ENCODE measurements around the gene GPX2. TPM values are rescaled to one million over a fixed set of nuclear protein-coding genes. Genes with fewer than 3 reads are reported as not detected.

The GPX2 gene
- total RNA-seq, 1 experiment from 2014 or later, result 0.15 TPM

DNA sequence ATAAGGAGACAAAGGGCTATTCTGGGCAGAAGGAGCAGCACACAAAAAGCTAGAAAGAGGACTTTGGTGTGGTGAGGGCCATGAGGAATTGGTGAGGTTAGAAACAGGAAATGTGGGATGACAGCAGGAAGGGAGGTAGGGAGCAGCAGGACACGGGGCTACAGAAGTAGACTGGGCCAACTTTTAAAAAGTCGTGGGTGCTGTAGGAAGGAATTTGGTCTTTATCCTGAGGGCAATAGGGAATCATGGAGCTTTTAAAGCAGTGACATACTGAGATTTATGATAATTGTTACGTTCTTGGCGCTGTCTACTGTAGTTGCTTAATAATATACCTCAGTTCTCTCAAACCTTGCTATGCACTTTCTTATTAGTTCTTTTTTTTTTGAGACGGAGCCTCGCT is 36.5 kb downstream of the GPX2 start:
- intact Hi-C loops (cut with micrococcal nuclease; ENCODE audit: unreplicated experiment), result no loop called here
- ATAC-seq (no peak), DNase-seq (ENCODE audit: low read depth, low spot score) (no peak)
- H3K36me3 ChIP-seq (ENCODE audit: control insufficient read depth, insufficient read depth, low read length), result no peaks in the 10 kb centered on the region
- no peak for TF ChIP-seq TCF7L2 (IDR thresholded peaks at IDR 0.05; ENCODE audit: low read depth, low read length)
- TF ChIP-seq POLR2AphosphoS5 (IDR thresholded peaks at IDR 0.05; ENCODE audit: low read depth, low read length), result no peak
- TF ChIP-seq, protein P1, sequence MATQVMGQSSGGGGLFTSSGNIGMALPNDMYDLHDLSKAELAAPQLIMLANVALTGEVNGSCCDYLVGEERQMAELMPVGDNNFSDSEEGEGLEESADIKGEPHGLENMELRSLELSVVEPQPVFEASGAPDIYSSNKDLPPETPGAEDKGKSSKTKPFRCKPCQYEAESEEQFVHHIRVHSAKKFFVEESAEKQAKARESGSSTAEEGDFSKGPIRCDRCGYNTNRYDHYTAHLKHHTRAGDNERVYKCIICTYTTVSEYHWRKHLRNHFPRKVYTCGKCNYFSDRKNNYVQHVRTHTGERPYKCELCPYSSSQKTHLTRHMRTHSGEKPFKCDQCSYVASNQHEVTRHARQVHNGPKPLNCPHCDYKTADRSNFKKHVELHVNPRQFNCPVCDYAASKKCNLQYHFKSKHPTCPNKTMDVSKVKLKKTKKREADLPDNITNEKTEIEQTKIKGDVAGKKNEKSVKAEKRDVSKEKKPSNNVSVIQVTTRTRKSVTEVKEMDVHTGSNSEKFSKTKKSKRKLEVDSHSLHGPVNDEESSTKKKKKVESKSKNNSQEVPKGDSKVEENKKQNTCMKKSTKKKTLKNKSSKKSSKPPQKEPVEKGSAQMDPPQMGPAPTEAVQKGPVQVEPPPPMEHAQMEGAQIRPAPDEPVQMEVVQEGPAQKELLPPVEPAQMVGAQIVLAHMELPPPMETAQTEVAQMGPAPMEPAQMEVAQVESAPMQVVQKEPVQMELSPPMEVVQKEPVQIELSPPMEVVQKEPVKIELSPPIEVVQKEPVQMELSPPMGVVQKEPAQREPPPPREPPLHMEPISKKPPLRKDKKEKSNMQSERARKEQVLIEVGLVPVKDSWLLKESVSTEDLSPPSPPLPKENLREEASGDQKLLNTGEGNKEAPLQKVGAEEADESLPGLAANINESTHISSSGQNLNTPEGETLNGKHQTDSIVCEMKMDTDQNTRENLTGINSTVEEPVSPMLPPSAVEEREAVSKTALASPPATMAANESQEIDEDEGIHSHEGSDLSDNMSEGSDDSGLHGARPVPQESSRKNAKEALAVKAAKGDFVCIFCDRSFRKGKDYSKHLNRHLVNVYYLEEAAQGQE (IDR thresholded peaks at IDR 0.05; ENCODE audit: insufficient read depth in 1 of 2, low read depth in 2 of 2, low read length in 1 of 2), result no peak
- TF ChIP-seq, protein P2, sequence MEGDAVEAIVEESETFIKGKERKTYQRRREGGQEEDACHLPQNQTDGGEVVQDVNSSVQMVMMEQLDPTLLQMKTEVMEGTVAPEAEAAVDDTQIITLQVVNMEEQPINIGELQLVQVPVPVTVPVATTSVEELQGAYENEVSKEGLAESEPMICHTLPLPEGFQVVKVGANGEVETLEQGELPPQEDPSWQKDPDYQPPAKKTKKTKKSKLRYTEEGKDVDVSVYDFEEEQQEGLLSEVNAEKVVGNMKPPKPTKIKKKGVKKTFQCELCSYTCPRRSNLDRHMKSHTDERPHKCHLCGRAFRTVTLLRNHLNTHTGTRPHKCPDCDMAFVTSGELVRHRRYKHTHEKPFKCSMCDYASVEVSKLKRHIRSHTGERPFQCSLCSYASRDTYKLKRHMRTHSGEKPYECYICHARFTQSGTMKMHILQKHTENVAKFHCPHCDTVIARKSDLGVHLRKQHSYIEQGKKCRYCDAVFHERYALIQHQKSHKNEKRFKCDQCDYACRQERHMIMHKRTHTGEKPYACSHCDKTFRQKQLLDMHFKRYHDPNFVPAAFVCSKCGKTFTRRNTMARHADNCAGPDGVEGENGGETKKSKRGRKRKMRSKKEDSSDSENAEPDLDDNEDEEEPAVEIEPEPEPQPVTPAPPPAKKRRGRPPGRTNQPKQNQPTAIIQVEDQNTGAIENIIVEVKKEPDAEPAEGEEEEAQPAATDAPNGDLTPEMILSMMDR (IDR thresholded peaks at IDR 0.05), result no peak
- no peak for TF ChIP-seq SIN3A (IDR thresholded peaks at IDR 0.05; ENCODE audit: borderline replicate concordance, insufficient read depth, low read depth, low read length)
- in situ Hi-C loops (cut with HindIII; ENCODE audit: low pct_unique_long_range_greater_than_20kb, low sequenced_read_pairs), result no loop called here
- no peak overlapping the region for H3K4me3 ChIP-seq (ENCODE audit: low read depth in 2 of 2, low read length in 2 of 2)
- no peak overlapping the region for H3K27ac ChIP-seq (ENCODE audit: low read length)
- ChIA-PET POLR2A (no interaction called here), CTCF (no interaction called here)
- no peaks in the 10 kb centered on the region for H3K4me1 ChIP-seq (ENCODE audit: control insufficient read depth, insufficient read depth, low read length)
- no TSS peak for BruUV-seq (replicated peaks)
- H3K9me3 ChIP-seq (ENCODE audit: control insufficient read depth, insufficient read depth, low read depth, low read length), result no peaks in the 10 kb centered on the region
- H3K27me3 ChIP-seq (ENCODE audit: control insufficient read depth, insufficient read depth, low read length), result no peaks in the 10 kb centered on the region

DNA sequence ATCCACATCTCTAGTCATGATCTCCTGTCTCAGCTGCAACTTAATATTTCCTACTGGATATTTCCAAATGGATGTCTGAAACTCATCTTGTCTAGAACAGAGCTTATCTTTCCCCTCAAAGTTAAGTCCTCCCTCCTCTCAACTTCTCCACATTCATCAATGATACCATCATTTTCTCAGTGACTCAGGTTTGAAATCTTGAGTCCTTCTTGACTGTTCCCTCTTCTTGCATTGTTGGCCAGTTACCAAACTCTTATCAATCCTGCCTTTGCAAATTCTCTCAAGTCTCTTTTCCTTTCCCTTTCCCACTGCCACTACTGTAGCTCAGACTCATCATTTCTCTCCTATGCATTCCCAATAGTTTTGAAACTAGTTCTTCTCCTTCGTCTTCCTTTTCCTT is 42.6 kb downstream of the GPX2 start:
- DNase-seq (ENCODE audit: low read depth, low spot score), result no peak
- Histone ChIP-seq H3K36me3 (ENCODE audit: control insufficient read depth, insufficient read depth, low read length) (no peaks in the 10 kb centered on the region; the same call in 1 of the 2 replicates), H3K9me3 (ENCODE audit: control insufficient read depth, insufficient read depth, low read depth, low read length) (no peaks in the 10 kb centered on the region), H3K27ac (ENCODE audit: low read length) (no peak overlapping the region), H3K27me3 (ENCODE audit: control insufficient read depth, insufficient read depth, low read length) (peaks cover 9% of the 10 kb centered on the region), H3K4me3 (ENCODE audit: low read depth in 2 of 2, low read length in 2 of 2) (no peak overlapping the region), H3K4me1 (ENCODE audit: control insufficient read depth, insufficient read depth, low read length) (no peaks in the 10 kb centered on the region)
- TF ChIP-seq, protein P1 (IDR thresholded peaks at IDR 0.05; ENCODE audit: insufficient read depth in 1 of 2, low read depth in 2 of 2, low read length in 1 of 2), result no peak
- TF ChIP-seq, protein P2 (IDR thresholded peaks at IDR 0.05), result no peak
- TF ChIP-seq POLR2AphosphoS5 (IDR thresholded peaks at IDR 0.05; ENCODE audit: low read depth, low read length), result no peak
- no peak for TF ChIP-seq SIN3A (IDR thresholded peaks at IDR 0.05; ENCODE audit: borderline replicate concordance, insufficient read depth, low read depth, low read length)
- TF ChIP-seq TCF7L2 (IDR thresholded peaks at IDR 0.05; ENCODE audit: low read depth, low read length), result no peak
- ATAC-seq, result no peak
- in situ Hi-C loops (cut with HindIII; ENCODE audit: low pct_unique_long_range_greater_than_20kb, low sequenced_read_pairs) (no loop called here), intact Hi-C loops (cut with micrococcal nuclease; ENCODE audit: unreplicated experiment) (no loop called here)
- CTCF ChIA-PET, result no interaction called here
- POLR2A ChIA-PET, result interaction anchor here (0.5 kb wide), 1 partner anchor 10 kb away, joined by 3 read pairs; no protein-coding TSS in a partner anchor
- no TSS peak for BruUV-seq (replicated peaks)

Data from Panc1 (cell line).